Measurements from ENCODE around the gene NACC2. TPM values are rescaled to one million over a fixed set of nuclear protein-coding genes. Genes with fewer than 3 reads are reported as not detected.

Gene NACC2
- total RNA-seq, 1 experiment from 2014 or later: 62.0 TPM

GRCh38 chr9:136044207-136044970 is 50.7 kb downstream of the NACC2 start:
- POLR2A ChIA-PET: no interaction called here
- Histone ChIP-seq H3K4me3 (ENCODE audit: low read depth in 2 of 2, low read length in 2 of 2) (no peak overlapping the region), H3K9me3 (ENCODE audit: control insufficient read depth, insufficient read depth, low read depth, low read length) (no peaks in the 10 kb centered on the region), H3K36me3 (ENCODE audit: control insufficient read depth, insufficient read depth, low read length) (no peaks in the 10 kb centered on the region), H3K4me1 (ENCODE audit: control insufficient read depth, insufficient read depth, low read length) (peaks cover 26% of the 10 kb centered on the region), H3K27me3 (ENCODE audit: control insufficient read depth, insufficient read depth, low read length) (no peaks in the 10 kb centered on the region), H3K27ac (ENCODE audit: low read length) (no peak overlapping the region)
- BruUV-seq (replicated peaks): no TSS peak
- TF ChIP-seq SIN3A (IDR thresholded peaks at IDR 0.05; ENCODE audit: borderline replicate concordance, insufficient read depth, low read depth, low read length) (no peak), POLR2AphosphoS5 (IDR thresholded peaks at IDR 0.05; ENCODE audit: low read depth, low read length) (no peak), CTCF (IDR thresholded peaks at IDR 0.05) (no peak), REST (IDR thresholded peaks at IDR 0.05; ENCODE audit: insufficient read depth in 1 of 2, low read depth in 2 of 2, low read length in 1 of 2) (no peak), TCF7L2 (IDR thresholded peaks at IDR 0.05; ENCODE audit: low read depth, low read length) (no peak)
- ATAC-seq: no peak
- intact Hi-C loops (cut with micrococcal nuclease; ENCODE audit: unreplicated experiment) (no loop called here), in situ Hi-C loops (cut with HindIII; ENCODE audit: low pct_unique_long_range_greater_than_20kb, low sequenced_read_pairs) (no loop called here)
- no peak for DNase-seq (ENCODE audit: low read depth, low spot score)
- CTCF ChIA-PET: no interaction called here

- Histone ChIP-seq H3K36me3 (ENCODE audit: control insufficient read depth, insufficient read depth, low read length) (no peaks in the 10 kb centered on the region), H3K27ac (ENCODE audit: low read length) (no peak overlapping the region), H3K27me3 (ENCODE audit: control insufficient read depth, insufficient read depth, low read length) (no peaks in the 10 kb centered on the region), H3K9me3 (ENCODE audit: control insufficient read depth, insufficient read depth, low read depth, low read length) (no peaks in the 10 kb centered on the region), H3K4me3 (ENCODE audit: low read depth in 2 of 2, low read length in 2 of 2) (no peak overlapping the region), H3K4me1 (ENCODE audit: control insufficient read depth, insufficient read depth, low read length) (peaks cover 19% of the 10 kb centered on the region)
- intact Hi-C loops (cut with micrococcal nuclease; ENCODE audit: unreplicated experiment) (no loop called here), in situ Hi-C loops (cut with HindIII; ENCODE audit: low pct_unique_long_range_greater_than_20kb, low sequenced_read_pairs) (no loop called here)
- no TSS peak for BruUV-seq (replicated peaks)
- ChIA-PET POLR2A (no interaction called here), CTCF (no interaction called here)
- no peak for ATAC-seq
- no peak for DNase-seq (ENCODE audit: low read depth, low spot score)
- TF ChIP-seq CTCF (IDR thresholded peaks at IDR 0.05) (no peak), POLR2AphosphoS5 (IDR thresholded peaks at IDR 0.05; ENCODE audit: low read depth, low read length) (no peak)
These were observed 51.6 kb downstream of the NACC2 start for GRCh38 chr9:136043441-136043991.
